ENCODE results near the gene ZNF776.
"Not testable (repeated sequence)": the region's sequence is repeated elsewhere in the genome, so short reads cannot be mapped to it uniquely, and the experiment has no call there.

Gene ZNF776

GRCh38 chr19:57788114-57788692, 41.6 kb downstream of the ZNF776 start:
- H3K79me2 ChIP-seq (ENCODE audit: insufficient read depth, low read length) = 0 out of 2 replicates have a peak, but pooled peaks cover 4% of the 10 kb centered on the region
- no peaks in the 10 kb centered on the region for H3K9me2 ChIP-seq (replicated peaks; ENCODE audit: low read depth, low read length)
- H3K4me1 ChIP-seq (ENCODE audit: insufficient read depth, low read length, poor library complexity, severe bottlenecking) = no peaks in the 10 kb centered on the region
- no peak overlapping the region for H3K4me2 ChIP-seq (ENCODE audit: low read depth, low read length, poor library complexity, severe bottlenecking)
- H4K20me1 ChIP-seq (ENCODE audit: insufficient read depth, low read length, poor library complexity, severe bottlenecking) = no peaks in the 10 kb centered on the region
- H3F3A ChIP-seq (ENCODE audit: low read depth) = no peaks in the 10 kb centered on the region
- H3K4me3 ChIP-seq (ENCODE audit: low read length, poor library complexity, severe bottlenecking) = no peak overlapping the region
- H3K9ac ChIP-seq (ENCODE audit: low read depth, low read length, poor library complexity, severe bottlenecking) = no peak overlapping the region
- H3K9me3 ChIP-seq (ENCODE audit: insufficient read depth, low read depth, low read length) = no peaks in the 10 kb centered on the region
- TF ChIP-seq CTCF (conservative IDR thresholded peaks at IDR 0.05; ENCODE audit: low read length) (no peak), EZH2phosphoT487 (IDR thresholded peaks at IDR 0.05; ENCODE audit: borderline replicate concordance) (no peak)
- H2AFZ ChIP-seq (ENCODE audit: low read length) = no peak overlapping the region
- H3K27me3 ChIP-seq (ENCODE audit: insufficient read depth, low read length, poor library complexity, severe bottlenecking) = no peaks in the 10 kb centered on the region
- peaks cover 4% of the 10 kb centered on the region; the same call in 1 of the 2 replicates for H3K36me3 ChIP-seq (ENCODE audit: insufficient read depth, low read length)

GRCh38 chr19:57789288-57789687, 42.7 kb downstream of the ZNF776 start:
- TF ChIP-seq CTCF (conservative IDR thresholded peaks at IDR 0.05; ENCODE audit: low read length) = no peak
- no peak for TF ChIP-seq EZH2phosphoT487 (IDR thresholded peaks at IDR 0.05; ENCODE audit: borderline replicate concordance)
- no peak overlapping the region for H3K9ac ChIP-seq (ENCODE audit: low read depth, low read length, poor library complexity, severe bottlenecking)

GRCh38 chr19:57796580-57796979, 50.0 kb downstream of the ZNF776 start:
- H3K36me3 ChIP-seq (ENCODE audit: insufficient read depth, low read length) = peaks cover 10% of the 10 kb centered on the region; the same call in 1 of the 2 replicates
- H4K20me1 ChIP-seq (ENCODE audit: insufficient read depth, low read length, poor library complexity, severe bottlenecking); H3K9me2 ChIP-seq (replicated peaks; ENCODE audit: low read depth, low read length); H3K4me1 ChIP-seq (ENCODE audit: insufficient read depth, low read length, poor library complexity, severe bottlenecking); H3F3A ChIP-seq (ENCODE audit: low read depth); H3K4me2 ChIP-seq (ENCODE audit: low read depth, low read length, poor library complexity, severe bottlenecking); H3K79me2 ChIP-seq (ENCODE audit: insufficient read depth, low read length); H3K9me3 ChIP-seq (ENCODE audit: insufficient read depth, low read depth, low read length); H2AFZ ChIP-seq (ENCODE audit: low read length); H3K27me3 ChIP-seq (ENCODE audit: insufficient read depth, low read length, poor library complexity, severe bottlenecking); H3K9ac ChIP-seq (ENCODE audit: low read depth, low read length, poor library complexity, severe bottlenecking); H3K4me3 ChIP-seq (ENCODE audit: low read length, poor library complexity, severe bottlenecking): not testable (repeated sequence)

More at GRCh38 chr19:57789288-57789687, 42.7 kb downstream of the ZNF776 start:
- Histone ChIP-seq H3K9me2 (replicated peaks; ENCODE audit: low read depth, low read length) (no peaks in the 10 kb centered on the region), H3F3A (ENCODE audit: low read depth) (no peaks in the 10 kb centered on the region), H3K79me2 (ENCODE audit: insufficient read depth, low read length) (0 out of 2 replicates have a peak, but pooled peaks cover 3% of the 10 kb centered on the region), H3K27me3 (ENCODE audit: insufficient read depth, low read length, poor library complexity, severe bottlenecking) (no peaks in the 10 kb centered on the region), H3K36me3 (ENCODE audit: insufficient read depth, low read length) (peaks cover 4% of the 10 kb centered on the region; the same call in 1 of the 2 replicates), H2AFZ (ENCODE audit: low read length) (no peak overlapping the region), H3K9me3 (ENCODE audit: insufficient read depth, low read depth, low read length) (no peaks in the 10 kb centered on the region), H3K4me2 (ENCODE audit: low read depth, low read length, poor library complexity, severe bottlenecking) (no peak overlapping the region), H3K4me3 (ENCODE audit: low read length, poor library complexity, severe bottlenecking) (no peak overlapping the region), H3K4me1 (ENCODE audit: insufficient read depth, low read length, poor library complexity, severe bottlenecking) (no peaks in the 10 kb centered on the region), H4K20me1 (ENCODE audit: insufficient read depth, low read length, poor library complexity, severe bottlenecking) (no peaks in the 10 kb centered on the region)

GRCh38 chr19:57800696-57801095, 54.1 kb downstream of the ZNF776 start:
- Histone ChIP-seq H3K27me3 (ENCODE audit: insufficient read depth, low read length, poor library complexity, severe bottlenecking) (no peaks in the 10 kb centered on the region), H3K4me1 (ENCODE audit: insufficient read depth, low read length, poor library complexity, severe bottlenecking) (no peaks in the 10 kb centered on the region), H3F3A (ENCODE audit: low read depth) (no peaks in the 10 kb centered on the region), H3K9ac (ENCODE audit: low read depth, low read length, poor library complexity, severe bottlenecking) (no peak overlapping the region), H3K9me3 (ENCODE audit: insufficient read depth, low read depth, low read length) (no peaks in the 10 kb centered on the region), H2AFZ (ENCODE audit: low read length) (no peak overlapping the region), H4K20me1 (ENCODE audit: insufficient read depth, low read length, poor library complexity, severe bottlenecking) (no peaks in the 10 kb centered on the region), H3K4me2 (ENCODE audit: low read depth, low read length, poor library complexity, severe bottlenecking) (no peak overlapping the region), H3K79me2 (ENCODE audit: insufficient read depth, low read length) (no peaks in the 10 kb centered on the region), H3K4me3 (ENCODE audit: low read length, poor library complexity, severe bottlenecking) (no peak overlapping the region), H3K36me3 (ENCODE audit: insufficient read depth, low read length) (peaks cover 6% of the 10 kb centered on the region; the same call in 1 of the 2 replicates), H3K9me2 (replicated peaks; ENCODE audit: low read depth, low read length) (no peaks in the 10 kb centered on the region)
- TF ChIP-seq CTCF (conservative IDR thresholded peaks at IDR 0.05; ENCODE audit: low read length) = no peak
- TF ChIP-seq EZH2phosphoT487 (IDR thresholded peaks at IDR 0.05; ENCODE audit: borderline replicate concordance) = no peak
